Stimulated activated CD8-positive, alpha-beta memory T cell treated with anti-CD3 and anti-CD28 coated beads, Interleukin-12 subunit alpha, Interleukin-12 subunit beta, amount 100 ng/mL, for 24 hours (primary cell): Measurements from ENCODE around the gene TRPM1.

ENCODE experiments used
- DNase-seq: peaks from one replicate; pipeline ENCODE4 v3.0.0-alpha.2; 2020; ENCODE audit errors: extremely low read depth

TRPM1 gene

GRCh38 chr15:31101262-31102038 lies at the start of gene TRPM1:
TSS of gene TRPM1 (minus strand) at chr15:31101725. CDS start at chr15:31081355, 20,370 bp downstream.
- DNase-seq: no peak

- no peak for DNase-seq
These were observed 49.3 kb upstream of the TRPM1 start for GRCh38 chr15:31150732-31151231.

GRCh38 chr15:31149987-31150386 lies 48.5 kb upstream of the TRPM1 start:
- no peak for DNase-seq

- DNase-seq: no peak
These were observed 47.6 kb upstream of the TRPM1 start for GRCh38 chr15:31149088-31149505.

- DNase-seq: no peak
These were observed 47.0 kb upstream of the TRPM1 start for GRCh38 chr15:31148297-31149087.

GRCh38 chr15:31147944-31148296 lies 46.4 kb upstream of the TRPM1 start:
- DNase-seq: no peak

GRCh38 chr15:31147456-31147855 lies 45.9 kb upstream of the TRPM1 start:
- no peak for DNase-seq

GRCh38 chr15:31145271-31145911 lies 43.9 kb upstream of the TRPM1 start:
- DNase-seq: no peak

- DNase-seq: no peak
These were observed 40.3 kb upstream of the TRPM1 start for GRCh38 chr15:31141792-31142191.

GRCh38 chr15:31136607-31137328 lies 35.2 kb upstream of the TRPM1 start:
- no peak for DNase-seq

- no peak for DNase-seq
These were observed 34.5 kb upstream of the TRPM1 start for GRCh38 chr15:31136016-31136415.

- DNase-seq: no peak
These were observed 34.0 kb upstream of the TRPM1 start for GRCh38 chr15:31135523-31135922.

- DNase-seq: no peak
These were observed 32.4 kb upstream of the TRPM1 start for GRCh38 chr15:31133890-31134289.

GRCh38 chr15:31131853-31132375 lies 30.4 kb upstream of the TRPM1 start:
- no peak for DNase-seq

- DNase-seq: no peak
These were observed 29.2 kb upstream of the TRPM1 start for GRCh38 chr15:31130576-31131237.

- DNase-seq: no peak
These were observed 28.3 kb upstream of the TRPM1 start for GRCh38 chr15:31129769-31130303.

- peak; percentile 44 for DNase-seq
These were observed 27.6 kb upstream of the TRPM1 start for GRCh38 chr15:31128919-31129768.

- no peak for DNase-seq
These were observed 27.0 kb upstream of the TRPM1 start for GRCh38 chr15:31128477-31128876.

- no peak for DNase-seq
These were observed 26.2 kb upstream of the TRPM1 start for GRCh38 chr15:31127596-31128261.
